BLaER1 treated with 17β-estradiol and CSF1 and Interleukin-3, amounts not matched to agents 10 nM and 100 nM (cell line): ENCODE results near the gene CEP112.
"Not testable (repeated sequence)": the region's sequence is repeated elsewhere in the genome, so short reads cannot be mapped to it uniquely, and the experiment has no call there.

Experiments
- H3K27ac ChIP-seq, 11 experiments: shearing (Covaris generic); formaldehyde crosslinking; 2 replicates each; pipeline ENCODE4 v1.8.1; 2022
- H3K27me3 ChIP-seq, 11 experiments: shearing (Covaris generic); formaldehyde crosslinking; 2 replicates each; pipeline ENCODE4 v1.8.1; 2022
- H3K36me3 ChIP-seq, 11 experiments: shearing (Covaris generic); formaldehyde crosslinking; 2 replicates each; pipeline ENCODE4 v1.8.1; 2022
- H3K4me1 ChIP-seq, 10 experiments: shearing (Covaris generic); formaldehyde crosslinking; 2 replicates each; pipeline ENCODE4 v1.8.1; 2022
- H3K4me2 ChIP-seq, 11 experiments: shearing (Covaris generic); formaldehyde crosslinking; 2 replicates each; pipeline ENCODE4 v1.8.1; 2022
- H3K4me3 ChIP-seq, 10 experiments: shearing (Covaris generic); formaldehyde crosslinking; 2 replicates each; pipeline ENCODE4 v1.8.1; 2022
- H3K9ac ChIP-seq, 11 experiments: shearing (Covaris generic); formaldehyde crosslinking; 2 replicates each; pipeline ENCODE4 v1.8.1; 2022
- H3K9me3 ChIP-seq, 11 experiments: shearing (Covaris generic); formaldehyde crosslinking; replicated peaks in 1 of 11; 2 replicates each; pipeline ENCODE4 v1.8.1; 2022
- H4K20me1 ChIP-seq, 11 experiments: shearing (Covaris generic); formaldehyde crosslinking; 2 replicates each; pipeline ENCODE4 v1.8.1; 2022
- Cebpa-rat ChIP-seq, 11 experiments: shearing (Covaris generic); IDR thresholded peaks; 2 replicates each; pipeline ENCODE4 v1.8.1; 2022

The CEP112 gene

GRCh38 chr17:65833214-65833613 is 358.7 kb downstream of the CEP112 start:
- Histone ChIP-seq H3K9ac (no peak overlapping the region), H3K4me3 (0 out of 20 replicates have a peak overlapping the region, but pooled peaks of 1 of the 10 experiments have one; percentile 1), H3K4me2 (no peak overlapping the region), H4K20me1 (no peaks in the 10 kb centered on the region), H3K36me3 (peaks cover 0 to 16% (median 0%) of the 10 kb centered on the region in 11 experiments; a peak in 5 of 22 replicates), H3K27ac (no peak overlapping the region), H3K27me3 (no peaks in the 10 kb centered on the region), H3K9me3 (peaks cover 60 to 91% (median 82%) of the 10 kb centered on the region in 11 experiments), H3K4me1 (peaks cover 11 to 19% (median 14%) of the 10 kb centered on the region in 10 experiments; a peak in 18 of 20 replicates)
- TF ChIP-seq Cebpa-rat (IDR thresholded peaks at IDR 0.05) = no peak

DNA sequence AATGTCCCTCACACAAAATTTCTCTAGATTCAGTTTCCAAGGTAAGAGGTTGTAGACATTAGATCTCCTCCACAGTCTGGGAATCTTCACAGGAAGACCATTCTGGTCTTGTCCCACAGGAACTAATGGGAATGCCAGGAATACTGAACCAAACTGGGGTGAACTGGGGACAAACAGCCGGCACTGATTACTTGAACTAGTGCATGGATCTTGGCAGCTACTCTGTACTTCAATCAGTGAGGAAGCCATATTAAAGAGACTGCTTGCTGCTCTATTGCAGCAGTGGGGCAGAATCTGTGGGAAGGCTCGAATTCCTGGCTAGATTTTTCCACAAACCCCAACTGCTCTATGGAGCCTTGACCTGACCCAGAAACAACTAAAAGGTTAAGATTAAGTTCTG is 361.6 kb downstream of the CEP112 start:
- Histone ChIP-seq H3K4me2 (no peak overlapping the region), H3K9ac (no peak overlapping the region), H3K36me3 (peaks cover 0 to 16% (median 0%) of the 10 kb centered on the region in 11 experiments; a peak in 5 of 22 replicates), H3K27me3 (no peaks in the 10 kb centered on the region), H3K27ac (no peak overlapping the region), H3K4me3 (no peak overlapping the region), H4K20me1 (no peaks in the 10 kb centered on the region), H3K9me3 (peaks cover 54 to 73% (median 68%) of the 10 kb centered on the region in 11 experiments), H3K4me1 (peaks cover 3 to 13% (median 7%) of the 10 kb centered on the region in 10 experiments; a peak in 18 of 20 replicates)
- TF ChIP-seq Cebpa-rat (IDR thresholded peaks at IDR 0.05) = no peak

GRCh38 chr17:65826577-65826976 is 365.4 kb downstream of the CEP112 start:
- H3K27me3 ChIP-seq, H3K36me3 ChIP-seq: not testable (repeated sequence)

GRCh38 chr17:65824901-65825300 is 367.0 kb downstream of the CEP112 start:
- Histone ChIP-seq H3K4me1 (peaks cover 0 to 17% (median 0%) of the 10 kb centered on the region in 10 experiments; a peak in 8 of 20 replicates), H4K20me1 (no peaks in the 10 kb centered on the region), H3K27me3 (no peaks in the 10 kb centered on the region)

More at GRCh38 chr17:65826577-65826976, 365.4 kb downstream of the CEP112 start:
- peaks cover 17 to 35% (median 31%) of the 10 kb centered on the region in 11 experiments for H3K9me3 ChIP-seq
- 0 out of 22 replicates have a peak overlapping the region, but pooled peaks of 1 of the 11 experiments have one; percentile 41 for H3K4me2 ChIP-seq
- not testable (repeated sequence) for H3K4me3 ChIP-seq, H3K9ac ChIP-seq, H4K20me1 ChIP-seq, H3K27ac ChIP-seq
- peaks cover 0 to 17% (median 0%) of the 10 kb centered on the region in 10 experiments; a peak in 8 of 20 replicates for H3K4me1 ChIP-seq

GRCh38 chr17:65823713-65824112 is 368.2 kb downstream of the CEP112 start:
- Histone ChIP-seq H3K4me2 (no peak overlapping the region), H3K9ac (no peak overlapping the region), H3K27me3 (no peaks in the 10 kb centered on the region), H3K36me3 (no peaks in the 10 kb centered on the region), H3K9me3 (peaks cover 0 to 12% (median 8%) of the 10 kb centered on the region in 11 experiments; a peak in 9 of 22 replicates), H3K27ac (no peak overlapping the region), H4K20me1 (no peaks in the 10 kb centered on the region), H3K4me3 (no peak overlapping the region), H3K4me1 (peaks cover 0 to 17% (median 0%) of the 10 kb centered on the region in 10 experiments; a peak in 8 of 20 replicates)
- TF ChIP-seq Cebpa-rat (IDR thresholded peaks at IDR 0.05) = no peak

More at GRCh38 chr17:65824901-65825300, 367.0 kb downstream of the CEP112 start:
- TF ChIP-seq Cebpa-rat (IDR thresholded peaks at IDR 0.05) = no peak
- H3K36me3 ChIP-seq = no peaks in the 10 kb centered on the region
- no peak overlapping the region for H3K4me3 ChIP-seq
- no peak overlapping the region for H3K27ac ChIP-seq
- H3K4me2 ChIP-seq = no peak overlapping the region
- no peak overlapping the region for H3K9ac ChIP-seq
- H3K9me3 ChIP-seq = peaks cover 0 to 19% (median 14%) of the 10 kb centered on the region in 11 experiments; a peak in 17 of 22 replicates

DNA sequence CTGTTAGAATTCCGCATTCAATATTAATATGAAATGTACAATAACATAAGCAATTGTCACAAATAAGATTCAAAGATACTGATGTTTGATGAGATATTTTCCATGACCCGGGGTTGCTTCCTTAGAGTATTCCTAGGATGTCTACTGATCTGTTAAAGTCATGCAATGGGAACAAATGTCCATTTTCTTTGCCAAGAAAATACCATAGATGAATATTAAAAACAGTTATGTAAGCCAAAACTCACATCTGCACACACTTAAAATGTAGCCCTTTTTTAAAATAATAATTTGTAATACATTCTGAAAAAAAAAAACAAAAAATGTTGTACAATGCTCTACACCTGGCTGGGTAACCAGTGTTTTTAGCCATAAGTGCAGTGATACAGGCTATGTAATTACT is 371.1 kb downstream of the CEP112 start:
- Histone ChIP-seq H3K36me3 (no peaks in the 10 kb centered on the region), H3K4me1 (peaks cover 0 to 14% (median 0%) of the 10 kb centered on the region in 10 experiments; a peak in 8 of 20 replicates), H3K27ac (no peak overlapping the region), H3K4me2 (no peak overlapping the region), H4K20me1 (no peaks in the 10 kb centered on the region), H3K9ac (no peak overlapping the region), H3K4me3 (no peak overlapping the region), H3K9me3 (no peaks in the 10 kb centered on the region), H3K27me3 (no peaks in the 10 kb centered on the region)
- no peak for TF ChIP-seq Cebpa-rat (IDR thresholded peaks at IDR 0.05)

DNA sequence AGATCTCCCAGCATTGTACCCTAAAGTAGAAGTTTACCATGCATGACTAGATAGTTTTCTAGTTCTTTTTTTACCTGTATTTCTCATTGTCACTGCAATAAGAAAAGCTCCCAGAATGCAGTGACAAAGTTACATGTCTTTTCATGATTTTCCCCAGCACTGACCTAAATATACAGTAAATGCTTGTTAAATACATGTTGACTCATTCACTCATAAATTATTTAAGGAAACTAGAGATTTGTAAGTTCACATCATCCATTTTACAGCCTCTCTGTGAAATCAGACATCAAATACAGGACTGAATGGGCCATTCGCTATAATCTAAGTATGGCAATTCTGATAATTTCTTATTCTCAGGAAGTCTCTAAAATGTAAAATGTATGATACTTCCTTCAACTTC is 371.6 kb downstream of the CEP112 start:
- no peak overlapping the region for H3K9ac ChIP-seq
- H3K27ac ChIP-seq = no peak overlapping the region
- no peaks in the 10 kb centered on the region for H4K20me1 ChIP-seq
- no peak overlapping the region for H3K4me2 ChIP-seq
- no peak overlapping the region for H3K4me3 ChIP-seq
- no peaks in the 10 kb centered on the region for H3K27me3 ChIP-seq
- no peak for TF ChIP-seq Cebpa-rat (IDR thresholded peaks at IDR 0.05)
- no peaks in the 10 kb centered on the region for H3K9me3 ChIP-seq
- H3K4me1 ChIP-seq = peaks cover 0 to 9% (median 0%) of the 10 kb centered on the region in 10 experiments; a peak in 2 of 20 replicates
- H3K36me3 ChIP-seq = no peaks in the 10 kb centered on the region

GRCh38 chr17:65819810-65820209 is 372.1 kb downstream of the CEP112 start:
- H3K27ac ChIP-seq = no peak overlapping the region
- no peaks in the 10 kb centered on the region for H3K9me3 ChIP-seq
- no peaks in the 10 kb centered on the region for H3K36me3 ChIP-seq
- H3K4me1 ChIP-seq = 0 out of 20 replicates have a peak, but pooled peaks cover 0 to 6% (median 0%) of the 10 kb centered on the region in 10 experiments
- no peak overlapping the region for H3K4me3 ChIP-seq
- TF ChIP-seq Cebpa-rat (IDR thresholded peaks at IDR 0.05) = no peak
- H4K20me1 ChIP-seq = no peaks in the 10 kb centered on the region
- H3K4me2 ChIP-seq = no peak overlapping the region
- no peaks in the 10 kb centered on the region for H3K27me3 ChIP-seq
- no peak overlapping the region for H3K9ac ChIP-seq

- no peaks in the 10 kb centered on the region for H3K36me3 ChIP-seq
- no peak for TF ChIP-seq Cebpa-rat (IDR thresholded peaks at IDR 0.05)
Measured at GRCh38 chr17:65817951-65818350, 374.0 kb downstream of the CEP112 start.

GRCh38 chr17:65814418-65814817 is 377.5 kb downstream of the CEP112 start:
- H3K4me1 ChIP-seq = peaks cover 0 to 7% (median 0%) of the 10 kb centered on the region in 10 experiments; a peak in 4 of 20 replicates
- H3K4me3 ChIP-seq = no peak overlapping the region
- no peak for TF ChIP-seq Cebpa-rat (IDR thresholded peaks at IDR 0.05)
- no peaks in the 10 kb centered on the region for H4K20me1 ChIP-seq
- H3K36me3 ChIP-seq = no peaks in the 10 kb centered on the region
- H3K27me3 ChIP-seq = no peaks in the 10 kb centered on the region
- H3K27ac ChIP-seq = no peak overlapping the region
- H3K9me3 ChIP-seq = peaks cover 0 to 9% (median 4%) of the 10 kb centered on the region in 11 experiments; a peak in 8 of 22 replicates
- H3K9ac ChIP-seq = no peak overlapping the region
- H3K4me2 ChIP-seq = no peak overlapping the region

More at GRCh38 chr17:65817951-65818350, 374.0 kb downstream of the CEP112 start:
- no peaks in the 10 kb centered on the region for H3K9me3 ChIP-seq
- H3K9ac ChIP-seq = no peak overlapping the region
- no peaks in the 10 kb centered on the region for H3K4me1 ChIP-seq
- no peak overlapping the region for H3K4me3 ChIP-seq
- H4K20me1 ChIP-seq = no peaks in the 10 kb centered on the region
- H3K27ac ChIP-seq = no peak overlapping the region
- no peaks in the 10 kb centered on the region for H3K27me3 ChIP-seq
- H3K4me2 ChIP-seq = no peak overlapping the region
